HG03342 (cell line): Measurements from ENCODE around the gene EZH2.

ENCODE experiments used
- ATAC-seq: cut with Tn5 transposase; IDR thresholded peaks from one replicate; pipeline ENCODE4 v1.9.1; 2021; ENCODE audit warnings: mild to moderate bottlenecking, moderate library complexity; ENCODE audit not compliant: unreplicated experiment

The EZH2 gene

DNA sequence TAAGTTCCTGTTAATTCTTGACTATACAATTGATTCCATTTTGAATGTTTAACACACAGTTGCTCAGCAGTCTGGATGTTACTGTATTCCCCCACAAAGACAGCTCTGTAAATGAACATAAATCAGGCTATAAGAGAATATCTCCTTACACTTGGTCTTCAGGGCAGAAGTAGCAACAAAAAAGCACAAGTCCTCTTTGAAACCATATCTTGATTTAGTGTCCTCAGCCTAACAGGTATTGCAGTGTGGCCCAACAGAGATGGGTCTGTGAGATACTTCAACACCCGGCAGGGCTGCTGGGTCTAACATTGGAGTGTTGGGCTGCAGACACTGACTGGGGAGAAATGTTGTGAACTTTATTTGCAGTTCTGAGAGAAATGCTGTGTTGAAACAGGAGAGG lies 109.6 kb downstream of the EZH2 start:
- no peak for ATAC-seq

DNA sequence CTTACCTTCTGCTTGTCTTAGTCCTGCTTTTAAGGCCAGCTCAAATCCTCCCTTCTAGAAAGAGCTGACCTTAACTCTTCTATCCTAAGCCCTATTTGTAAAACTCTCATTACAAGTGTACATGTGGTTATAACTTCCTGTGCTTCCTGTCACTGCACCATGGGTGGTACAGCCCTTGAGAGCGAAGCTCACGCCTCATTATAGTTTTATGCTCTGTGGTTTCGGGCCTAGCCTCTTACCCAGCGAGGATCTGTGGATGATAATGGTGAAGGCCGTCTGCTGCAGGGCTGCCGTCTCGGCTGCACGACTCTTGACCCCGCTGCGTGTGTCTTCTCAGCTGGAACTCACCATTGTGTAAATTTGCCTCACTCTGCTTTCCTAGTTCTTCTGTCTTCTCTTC lies 110.8 kb downstream of the EZH2 start:
- peak; percentile 92 for ATAC-seq

DNA sequence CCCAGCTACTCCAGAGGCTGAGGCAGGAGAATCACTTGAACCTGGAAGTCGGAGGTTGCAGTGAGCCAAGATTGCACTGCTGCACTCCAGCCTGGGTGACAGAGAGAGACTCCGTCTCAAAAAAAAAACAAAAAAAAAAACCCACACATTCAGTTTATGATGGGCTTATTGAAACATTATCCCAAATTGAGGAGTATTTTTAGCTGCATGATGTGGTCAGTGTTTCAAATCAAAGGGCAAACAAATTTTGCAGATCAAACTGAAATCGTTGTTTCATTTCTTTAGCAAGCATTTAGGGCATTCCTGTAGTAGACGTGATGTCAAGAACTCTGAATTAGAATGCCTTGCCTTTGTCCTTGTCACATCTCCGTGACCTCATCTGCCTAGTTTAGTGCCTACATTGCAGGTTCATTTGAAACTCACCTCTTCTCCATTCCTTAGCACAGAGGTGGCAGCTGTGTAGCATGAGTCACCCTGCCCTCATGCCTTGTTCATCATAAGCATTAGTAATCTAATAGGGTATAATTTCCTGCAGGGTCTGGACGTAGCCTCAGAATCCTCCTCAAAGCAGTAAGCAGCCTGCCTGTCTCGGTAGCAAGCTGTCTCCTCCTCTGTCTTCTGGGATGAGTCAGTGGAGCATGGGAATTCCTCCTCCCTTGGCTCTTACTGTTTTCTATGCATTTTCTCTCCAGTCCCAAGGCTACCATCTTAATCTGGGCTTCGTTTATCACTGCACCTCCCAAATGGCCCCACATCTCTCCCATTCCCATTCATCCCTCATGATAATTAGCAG lies 111.6 kb downstream of the EZH2 start:
- ATAC-seq = no peak

DNA sequence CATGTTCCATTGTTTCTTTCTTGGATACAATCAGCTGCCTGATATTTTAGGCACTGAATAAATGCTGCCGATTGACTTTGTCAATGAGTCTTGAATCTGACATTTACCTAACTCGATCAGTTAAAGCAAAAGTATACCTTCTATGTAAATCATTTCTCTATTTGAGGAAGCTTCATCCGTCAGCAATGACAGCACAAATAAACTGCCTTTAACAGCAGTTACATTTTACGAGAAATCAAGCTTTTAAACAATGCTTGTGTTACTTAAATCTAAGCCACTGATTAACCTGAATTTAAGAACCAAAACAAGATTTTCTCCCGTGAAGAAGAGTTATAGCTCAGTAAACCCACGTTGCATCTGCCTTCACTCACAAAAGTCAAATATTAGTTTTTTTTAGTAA lies 114.1 kb downstream of the EZH2 start:
- no peak for ATAC-seq

DNA sequence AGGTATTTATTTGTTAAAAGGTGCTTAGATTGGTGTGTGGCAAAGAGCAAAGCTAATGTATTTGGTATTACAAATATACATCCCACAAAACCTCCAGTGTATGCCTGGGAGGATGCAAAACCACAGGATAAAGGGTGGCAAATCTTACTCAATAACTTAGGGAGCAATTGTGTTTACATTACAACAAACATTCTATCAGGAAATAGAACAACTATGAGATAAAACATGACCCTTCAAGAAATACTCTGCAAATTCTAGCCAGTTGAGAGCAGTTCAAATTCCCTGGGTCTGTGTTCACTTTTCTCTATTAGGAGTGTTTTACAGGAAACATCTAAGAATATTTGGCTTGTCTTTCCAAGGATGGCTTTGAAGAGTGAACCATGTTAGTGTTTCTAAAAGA lies 120.5 kb downstream of the EZH2 start:
- no peak for ATAC-seq

DNA sequence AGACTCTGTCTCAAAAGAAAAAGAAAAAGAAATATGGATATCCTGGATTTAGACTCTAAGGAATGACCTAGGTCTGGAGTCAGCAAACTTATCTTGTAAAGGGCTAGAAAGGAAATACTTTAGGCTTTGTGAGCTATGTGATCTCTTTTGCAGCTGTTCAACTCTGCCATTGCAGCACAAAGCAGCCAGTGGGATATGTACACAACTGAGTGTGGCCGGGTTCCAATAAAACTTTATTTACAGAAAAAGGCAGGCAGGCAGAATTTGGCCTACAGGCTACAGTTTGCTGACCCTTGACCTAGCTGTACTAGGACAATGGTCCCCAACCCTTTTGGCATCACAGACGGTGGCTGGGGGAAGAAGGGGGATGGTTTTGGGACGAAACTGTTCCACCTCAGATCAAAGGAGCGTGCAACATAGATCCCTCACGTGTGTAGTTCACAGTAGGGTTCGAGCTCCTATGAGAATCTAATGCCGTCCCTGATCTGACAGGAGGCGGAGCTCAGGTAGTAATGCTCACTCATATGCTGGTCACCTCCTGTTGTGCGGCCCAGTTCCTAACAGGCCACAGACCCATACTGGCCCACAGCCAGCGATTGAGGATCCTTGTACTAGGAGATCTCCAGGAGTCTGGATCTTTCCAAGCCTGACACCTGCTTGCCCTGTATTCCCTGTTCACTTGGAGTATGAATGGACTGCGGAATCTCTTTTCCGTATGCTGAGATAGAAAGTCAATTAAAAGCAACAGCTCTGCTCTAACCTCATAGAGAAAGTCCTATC lies 122.4 kb downstream of the EZH2 start:
- ATAC-seq = no peak
